GM12892 (cell line): Measurements from ENCODE around the gene DNAJB8.

ENCODE experiments used
- POLR2A ChIP-seq: IDR thresholded peaks from 2 replicates; pipeline ENCODE4 v1.6.1; 2011; ENCODE audit warnings: low read depth, low read length, control low read depth
- POLR2AphosphoS5 ChIP-seq: IDR thresholded peaks from 2 replicates; pipeline ENCODE4 v1.6.1; 2011; ENCODE audit warnings: low read depth, low read length, control low read depth

- no peak for TF ChIP-seq POLR2A
- no peak for TF ChIP-seq POLR2AphosphoS5
Observed at GRCh38 chr3:128498127-128498626, 31.5 kb upstream of the DNAJB8 start.
